Tibial artery (tissue), 4 donors: ENCODE results near the gene ADGRF3.

ENCODE experiments used
- DNase-seq, 2 donors: peaks; one replicate each; pipeline ENCODE4 v3.0.0-alpha.2; 2019
- H3K27ac ChIP-seq, 2 donors: fragments of 200-600 bp; sonication (generic) in 1 of 2; 1 replicate in 1 of 2; 2 replicates in 1 of 2; pipeline ENCODE4 v1.5.1; 2018 to 2019; ENCODE audit warnings: mild to moderate bottlenecking in 1 of 2
- H3K27me3 ChIP-seq, 2 donors: fragments of 200-600 bp; sonication (generic) in 1 of 2; one replicate each; pipeline versions ENCODE4 v1.5.1 to v1.6.0; 2016 to 2019
- H3K36me3 ChIP-seq, 3 donors: fragments of 200-600 bp; sonication (generic) in 2 of 3; one replicate each; pipeline ENCODE4 v1.5.1; 2016 to 2019; ENCODE audit warnings: mild to moderate bottlenecking in 2 of 3
- H3K4me1 ChIP-seq, 4 donors: fragments of 200-600 bp; sonication (generic) in 2 of 4; 1 replicate in 3 of 4; 2 replicates in 1 of 4; pipeline ENCODE4 v1.5.1; 2016 to 2019
- H3K4me3 ChIP-seq, 2 donors: fragments of 200-600 bp; sonication (generic) in 1 of 2; 1 replicate in 1 of 2; 2 replicates in 1 of 2; pipeline ENCODE4 v1.5.1; 2018 to 2019; ENCODE audit warnings: mild to moderate bottlenecking in 2 of 2
- H3K9me3 ChIP-seq, 3 donors: fragments of 200-600 bp; sonication (generic) in 1 of 3; one replicate each; pipeline ENCODE4 v1.5.1; 2016 to 2019
- intact Hi-C: fragments of 100-400 bp; cut with DNase I; formaldehyde crosslinking; loops from one replicate; pipeline ENCODE4 v1.15.0; 2023; ENCODE audit warnings: low total_unique reads
- TF ChIP-seq, protein P1 (sequence below), 2 experiments: fragments of 200-600 bp in 1 of 2; fragments of 450-650 bp in 1 of 2; IDR thresholded peaks; one replicate each; pipeline ENCODE4 v1.5.1; 2017 to 2019; ENCODE audit warnings: antibody characterized with exemption in 2 of 2, mild to moderate bottlenecking in 1 of 2, moderate library complexity in 1 of 2

Gene ADGRF3

DNA sequence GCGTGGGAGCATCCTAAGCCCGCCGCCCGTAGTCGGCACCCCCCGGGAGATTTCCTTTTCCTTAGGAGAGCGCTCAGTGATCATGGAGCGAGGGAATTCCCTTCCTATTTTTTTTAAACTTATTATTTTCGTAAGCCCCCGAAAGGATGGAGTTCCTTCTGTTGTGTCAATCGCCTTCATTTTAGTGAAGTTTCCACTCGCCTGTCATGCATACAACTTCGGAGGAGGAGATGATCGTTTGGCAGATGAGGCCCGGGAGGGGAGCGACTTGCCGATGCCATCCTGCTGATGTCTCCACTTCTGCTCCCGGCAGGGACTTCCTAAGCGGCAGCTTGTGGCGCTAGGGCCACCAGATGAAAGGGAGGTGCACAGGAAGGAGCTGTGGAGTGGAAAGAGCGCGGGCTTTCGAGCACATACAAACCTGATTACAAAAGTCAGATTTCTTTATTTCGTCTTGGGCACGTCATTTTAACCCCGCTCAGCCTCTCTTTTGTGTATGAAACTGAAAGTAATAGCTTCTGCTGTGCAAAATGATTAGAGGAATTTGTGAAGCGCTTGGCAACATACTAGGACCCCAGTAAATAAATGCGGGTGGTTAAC, at the start of gene ADGRF3:
ADGRF3 (minus strand) TSS at position 336 of the 600 bp plus-strand sequence. CDS start 555 bp downstream, outside the sequence.
- no peaks in the 10 kb centered on the region for H3K36me3 ChIP-seq
- TF ChIP-seq, protein P1, sequence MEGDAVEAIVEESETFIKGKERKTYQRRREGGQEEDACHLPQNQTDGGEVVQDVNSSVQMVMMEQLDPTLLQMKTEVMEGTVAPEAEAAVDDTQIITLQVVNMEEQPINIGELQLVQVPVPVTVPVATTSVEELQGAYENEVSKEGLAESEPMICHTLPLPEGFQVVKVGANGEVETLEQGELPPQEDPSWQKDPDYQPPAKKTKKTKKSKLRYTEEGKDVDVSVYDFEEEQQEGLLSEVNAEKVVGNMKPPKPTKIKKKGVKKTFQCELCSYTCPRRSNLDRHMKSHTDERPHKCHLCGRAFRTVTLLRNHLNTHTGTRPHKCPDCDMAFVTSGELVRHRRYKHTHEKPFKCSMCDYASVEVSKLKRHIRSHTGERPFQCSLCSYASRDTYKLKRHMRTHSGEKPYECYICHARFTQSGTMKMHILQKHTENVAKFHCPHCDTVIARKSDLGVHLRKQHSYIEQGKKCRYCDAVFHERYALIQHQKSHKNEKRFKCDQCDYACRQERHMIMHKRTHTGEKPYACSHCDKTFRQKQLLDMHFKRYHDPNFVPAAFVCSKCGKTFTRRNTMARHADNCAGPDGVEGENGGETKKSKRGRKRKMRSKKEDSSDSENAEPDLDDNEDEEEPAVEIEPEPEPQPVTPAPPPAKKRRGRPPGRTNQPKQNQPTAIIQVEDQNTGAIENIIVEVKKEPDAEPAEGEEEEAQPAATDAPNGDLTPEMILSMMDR (IDR thresholded peaks at IDR 0.05), result no peak
- no peaks in the 10 kb centered on the region for H3K27me3 ChIP-seq
- H3K4me1 ChIP-seq, result peaks cover 0 to 19% (median 11%) of the 10 kb centered on the region in 4 donors
- H3K27ac ChIP-seq, result peak within 1 kb of the TSS; percentile 87 to 98
- H3K9me3 ChIP-seq, result no peaks in the 10 kb centered on the region
- H3K4me3 ChIP-seq, result peak within 1 kb of the TSS; percentile 87 to 98
- intact Hi-C loops, result no loop called here
- peak; percentile 44 to 74 for DNase-seq

DNA sequence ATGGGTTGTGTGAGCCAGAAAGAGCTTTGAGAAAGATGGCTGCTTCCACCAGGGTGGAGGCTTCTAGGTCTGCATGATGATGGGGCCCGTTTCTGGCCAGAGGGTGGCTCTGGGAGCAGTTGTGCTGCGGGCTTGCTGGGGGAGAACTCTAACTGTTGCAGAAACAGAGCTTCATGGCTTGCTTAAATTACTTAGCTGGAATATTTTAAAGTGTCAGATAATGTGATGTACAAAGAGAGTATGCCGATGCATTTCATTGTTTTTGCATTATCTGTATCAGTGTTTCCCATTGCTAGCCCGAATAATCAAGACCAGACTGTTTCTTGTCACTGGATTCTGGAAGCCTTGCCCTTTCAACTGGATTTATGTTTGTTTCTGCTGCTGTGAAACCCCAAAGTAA, 48.8 kb upstream of the ADGRF3 start:
- Histone ChIP-seq H3K4me1 (peaks cover 0 to 16% (median 10%) of the 10 kb centered on the region in 4 donors), H3K27me3 (peaks cover 0 to under 1% of the 10 kb centered on the region in 2 donors), H3K27ac (no peak overlapping the region), H3K9me3 (no peaks in the 10 kb centered on the region), H3K36me3 (peaks cover 3 to 7% (median 3%) of the 10 kb centered on the region in 3 donors), H3K4me3 (no peak overlapping the region)
- TF ChIP-seq, protein P1 (IDR thresholded peaks at IDR 0.05), result no peak
- DNase-seq, result no peak
- intact Hi-C loops, result no loop called here

- intact Hi-C loops, result no loop called here
- no peak overlapping the region for H3K27ac ChIP-seq
- H3K36me3 ChIP-seq, result peaks cover 8 to 10% (median 9%) of the 10 kb centered on the region in 3 donors
These were observed 48.1 kb upstream of the ADGRF3 start for GRCh38 chr2:26394694-26395093.

GRCh38 chr2:26387189-26387588, 40.6 kb upstream of the ADGRF3 start:
- TF ChIP-seq, protein P1 (IDR thresholded peaks at IDR 0.05), result no peak
- H3K4me1 ChIP-seq, result no peaks in the 10 kb centered on the region
- intact Hi-C loops, result no loop called here
- H3K4me3 ChIP-seq, result no peak overlapping the region
- H3K36me3 ChIP-seq, result peaks cover 17 to 35% (median 19%) of the 10 kb centered on the region in 3 donors
- no peak for DNase-seq
- H3K27me3 ChIP-seq, result no peaks in the 10 kb centered on the region
- no peaks in the 10 kb centered on the region for H3K9me3 ChIP-seq
- no peak overlapping the region for H3K27ac ChIP-seq

More at GRCh38 chr2:26394694-26395093, 48.1 kb upstream of the ADGRF3 start:
- Histone ChIP-seq H3K4me1 (peaks cover 0 to 16% (median 10%) of the 10 kb centered on the region in 4 donors), H3K9me3 (no peaks in the 10 kb centered on the region), H3K4me3 (no peak overlapping the region), H3K27me3 (no peaks in the 10 kb centered on the region)
- no peak for DNase-seq
- TF ChIP-seq, protein P1 (IDR thresholded peaks at IDR 0.05), result no peak

DNA sequence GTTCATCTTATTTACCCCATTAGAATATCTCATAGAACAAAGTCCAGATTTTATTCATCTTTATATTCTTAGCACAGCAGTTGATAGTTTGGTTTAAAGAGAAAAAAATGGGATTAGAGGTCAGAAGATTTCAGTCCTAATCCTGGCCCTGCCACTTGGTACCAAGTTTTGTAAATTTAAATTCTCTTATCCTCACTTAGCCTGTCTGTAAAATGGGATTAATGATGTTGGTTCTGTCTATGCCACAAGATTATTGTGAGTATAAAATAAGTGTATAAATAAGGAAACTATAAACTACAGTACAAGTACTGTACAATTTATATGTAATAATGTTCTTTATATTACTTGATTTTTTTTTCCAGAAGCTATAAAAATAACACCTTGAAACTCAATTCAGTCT, 38.0 kb upstream of the ADGRF3 start:
- no peak overlapping the region for H3K4me3 ChIP-seq
- intact Hi-C loops, result no loop called here
- H3K4me1 ChIP-seq, result no peaks in the 10 kb centered on the region
- no peak overlapping the region for H3K27ac ChIP-seq
- TF ChIP-seq, protein P1 (IDR thresholded peaks at IDR 0.05), result no peak
- H3K27me3 ChIP-seq, result no peaks in the 10 kb centered on the region
- DNase-seq, result no peak
- peaks cover 8 to 26% (median 8%) of the 10 kb centered on the region in 3 donors for H3K36me3 ChIP-seq
- no peaks in the 10 kb centered on the region for H3K9me3 ChIP-seq
